NCI-H82 treated with DMSO at 0.1 percent for 48 hours (cell line): Measurements from ENCODE around the gene THAP11.
"Not testable (repeated sequence)": the region's sequence is repeated elsewhere in the genome, so short reads cannot be mapped to it uniquely, and the experiment has no call there.

Experiments used
- DNase-seq: peaks from one replicate; lab custom pipeline; 2025; ENCODE audit not compliant: unreplicated experiment; lab: John Stamatoyannopoulos, UW

THAP11 gene

GRCh38 chr16:67834242-67834614 is 7.9 kb upstream of the THAP11 start:
- DNase-seq, result no peak

GRCh38 chr16:67837190-67837589 is 4.9 kb upstream of the THAP11 start:
- DNase-seq, result not testable (repeated sequence)

GRCh38 chr16:67837811-67838210 is 4.3 kb upstream of the THAP11 start:
- DNase-seq, result no peak

GRCh38 chr16:67841198-67841815 is 813 bp upstream of the THAP11 start:
- no peak for DNase-seq

DNA sequence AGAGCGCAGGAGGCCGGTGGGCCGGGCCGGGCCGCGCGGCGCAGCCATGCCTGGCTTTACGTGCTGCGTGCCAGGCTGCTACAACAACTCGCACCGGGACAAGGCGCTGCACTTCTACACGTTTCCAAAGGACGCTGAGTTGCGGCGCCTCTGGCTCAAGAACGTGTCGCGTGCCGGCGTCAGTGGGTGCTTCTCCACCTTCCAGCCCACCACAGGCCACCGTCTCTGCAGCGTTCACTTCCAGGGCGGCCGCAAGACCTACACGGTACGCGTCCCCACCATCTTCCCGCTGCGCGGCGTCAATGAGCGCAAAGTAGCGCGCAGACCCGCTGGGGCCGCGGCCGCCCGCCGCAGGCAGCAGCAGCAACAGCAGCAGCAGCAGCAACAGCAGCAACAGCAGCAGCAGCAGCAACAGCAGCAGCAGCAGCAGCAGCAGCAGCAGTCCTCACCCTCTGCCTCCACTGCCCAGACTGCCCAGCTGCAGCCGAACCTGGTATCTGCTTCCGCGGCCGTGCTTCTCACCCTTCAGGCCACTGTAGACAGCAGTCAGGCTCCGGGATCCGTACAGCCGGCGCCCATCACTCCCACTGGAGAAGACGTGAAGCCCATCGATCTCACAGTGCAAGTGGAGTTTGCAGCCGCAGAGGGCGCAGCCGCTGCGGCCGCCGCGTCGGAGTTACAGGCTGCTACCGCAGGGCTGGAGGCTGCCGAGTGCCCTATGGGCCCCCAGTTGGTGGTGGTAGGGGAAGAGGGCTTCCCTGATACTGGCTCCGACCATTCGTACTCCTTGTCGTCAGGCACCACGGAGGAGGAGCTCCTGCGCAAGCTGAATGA is 606 bp downstream of the THAP11 start:
- DNase-seq, result no peak

- no peak for DNase-seq
Measured at GRCh38 chr16:67843343-67843765, 1.2 kb downstream of the THAP11 start.

- DNase-seq, result no peak
Measured at GRCh38 chr16:67844497-67844896, 2.4 kb downstream of the THAP11 start.

GRCh38 chr16:67845291-67846062 is 3.4 kb downstream of the THAP11 start:
- no peak for DNase-seq

DNA sequence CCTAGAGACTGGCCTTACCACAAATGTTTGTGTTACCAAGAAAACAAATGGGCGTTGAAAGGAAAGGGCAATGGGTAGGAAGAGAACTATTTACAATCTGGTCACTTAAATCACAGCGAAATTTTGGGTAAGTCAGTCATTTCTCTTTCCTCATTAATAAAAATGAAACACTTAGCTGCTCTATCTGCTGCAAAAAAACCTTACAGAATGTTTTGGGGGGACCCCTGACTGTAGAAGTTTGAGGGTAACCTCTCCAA is 3.9 kb downstream of the THAP11 start:
- DNase-seq, result no peak

DNA sequence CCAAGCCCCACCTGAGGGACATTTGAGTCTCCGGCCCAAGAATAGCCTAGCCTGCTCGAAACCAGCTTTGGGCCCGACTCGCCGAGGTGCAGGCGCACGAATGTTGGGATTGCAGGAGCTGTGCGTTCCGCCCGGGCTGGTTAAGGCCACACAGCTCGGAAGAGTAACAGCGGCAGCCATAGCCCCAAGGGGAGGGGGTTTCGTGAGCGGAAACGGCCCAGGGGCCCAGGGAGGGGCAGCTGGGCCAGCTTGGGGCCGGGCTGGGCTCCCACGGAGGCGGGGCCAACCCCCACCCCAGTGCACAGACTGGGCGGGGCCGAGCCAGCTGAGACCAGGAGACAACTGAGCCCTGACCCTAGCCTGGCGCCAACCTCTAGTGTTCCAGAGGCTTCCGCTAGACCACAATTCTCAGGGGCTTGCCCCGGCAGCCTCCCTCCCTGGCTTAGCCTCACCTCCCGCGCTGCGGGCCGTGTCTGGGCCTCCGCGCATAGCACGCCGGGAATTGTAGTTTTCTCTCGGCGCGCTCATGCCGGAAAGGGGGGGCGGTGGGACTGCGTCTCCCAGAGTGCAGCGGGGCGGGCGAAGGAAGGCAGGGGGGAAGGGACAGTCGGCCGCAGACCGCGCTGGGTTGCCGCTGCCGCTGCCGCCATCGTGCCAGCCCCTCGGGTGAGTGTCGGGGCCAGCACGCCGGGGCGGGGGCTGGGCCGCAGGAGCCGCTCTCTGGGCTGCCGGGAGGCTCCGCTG is 4.4 kb downstream of the THAP11 start, which contains the start of gene NUTF2:
Gene NUTF2, plus strand, starts transcription at position 614 of the 744 bp plus-strand sequence. CDS start 18,198 bp downstream, outside the sequence.
- peak; percentile 95 for DNase-seq

DNA sequence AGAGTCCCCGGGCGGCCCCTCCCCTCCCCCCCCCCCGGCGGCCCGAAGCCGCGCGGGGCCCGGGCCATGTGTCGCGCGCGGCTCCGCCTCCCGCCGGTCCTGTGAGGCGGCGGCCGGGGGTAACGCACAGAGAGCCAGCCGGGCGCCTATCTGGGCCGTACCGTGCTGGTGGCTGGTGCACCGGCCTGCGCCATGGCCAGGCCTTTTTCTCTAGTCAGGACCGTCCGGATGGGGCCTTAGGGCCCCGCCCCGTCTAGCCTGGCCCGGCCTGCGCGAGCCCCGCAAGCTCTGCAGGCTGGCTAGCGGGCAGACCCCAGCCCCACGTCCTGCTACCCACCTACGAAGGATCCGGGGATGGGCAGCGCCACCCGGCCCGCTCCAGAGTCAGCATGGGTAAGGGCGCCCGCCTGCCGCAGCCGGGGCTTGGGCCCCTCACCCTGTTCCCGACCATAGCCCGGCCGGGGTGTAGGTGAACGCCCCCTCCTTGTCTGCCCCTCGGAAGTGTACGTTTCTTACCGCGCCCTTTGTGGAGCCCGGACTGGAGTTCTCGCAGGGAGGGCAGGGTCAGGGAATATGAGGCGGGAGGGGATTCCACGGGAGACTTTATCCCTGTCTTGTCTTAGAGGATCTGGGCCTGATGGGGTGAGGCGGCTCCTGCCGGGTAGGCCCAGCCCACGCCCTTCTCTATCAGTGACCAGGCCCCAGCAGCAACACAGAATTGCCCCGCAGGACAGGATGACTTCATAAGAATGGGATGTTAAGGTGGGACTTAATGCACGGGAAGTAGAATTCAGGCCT is 5.1 kb downstream of the THAP11 start, which contains the start of gene CENPT:
Gene CENPT, minus strand, starts transcription at position 630 of the 798 bp plus-strand sequence. CDS start 13,834 bp downstream, outside the sequence.
- DNase-seq, result no peak

DNA sequence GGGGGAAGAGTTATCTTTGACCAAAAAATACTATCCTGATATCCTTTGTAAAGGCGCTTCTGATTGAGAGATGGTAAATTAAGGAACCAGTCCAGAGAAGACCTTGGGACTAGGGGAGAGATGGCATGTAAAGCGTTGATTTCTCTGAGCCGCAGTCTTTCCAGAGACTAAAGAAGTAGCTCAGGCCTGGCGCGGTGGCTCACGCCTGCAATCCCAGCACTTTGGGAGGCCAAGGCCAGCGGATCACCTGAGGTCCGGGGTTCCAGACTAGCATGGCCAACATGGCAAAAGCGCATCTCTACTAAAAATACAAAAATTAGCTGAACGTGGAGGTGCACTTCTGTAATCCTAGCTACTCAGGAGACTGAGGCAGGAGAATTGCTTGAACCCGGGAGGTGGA is 6.0 kb downstream of the THAP11 start:
- no peak for DNase-seq

DNA sequence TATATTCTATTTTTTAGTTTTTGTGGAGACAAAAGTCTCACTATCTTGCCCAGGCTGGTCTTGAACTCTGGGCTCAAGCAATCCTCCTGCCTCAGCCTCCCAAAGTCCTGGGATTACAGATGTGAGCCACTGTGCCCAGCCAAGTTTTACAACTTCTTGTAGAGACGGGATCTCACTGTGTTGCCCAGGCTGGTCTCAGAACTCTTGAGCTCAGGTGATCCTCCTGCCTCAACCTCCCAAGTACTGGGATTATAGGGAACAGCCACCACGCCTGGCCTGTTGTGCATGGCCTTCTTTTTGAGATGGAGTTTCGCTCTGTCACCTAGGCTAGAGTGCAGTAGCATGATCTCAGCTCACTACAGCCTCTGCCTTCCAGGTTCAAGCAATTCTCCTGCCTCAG is 11.6 kb downstream of the THAP11 start:
- no peak for DNase-seq

DNA sequence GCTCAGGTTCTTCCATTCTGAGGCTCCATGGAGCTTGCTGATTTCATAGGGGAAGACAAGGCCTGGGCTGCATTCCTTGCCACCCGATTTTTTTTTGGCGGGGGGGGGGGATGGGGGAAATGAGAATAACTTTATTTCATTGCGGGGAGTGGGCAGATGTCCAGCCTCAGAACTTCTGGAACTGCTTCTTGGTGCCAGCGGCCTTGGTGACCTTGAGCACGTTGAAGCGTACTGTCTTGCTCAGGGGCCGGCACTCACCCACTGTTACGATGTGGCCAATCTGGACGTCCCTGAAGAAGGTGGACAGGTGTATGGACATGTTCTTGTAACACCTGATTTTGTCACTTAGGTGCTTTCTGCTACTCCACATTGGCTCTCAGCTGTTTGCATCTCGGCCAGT is 13.7 kb downstream of the THAP11 start:
- no peak for DNase-seq

DNA sequence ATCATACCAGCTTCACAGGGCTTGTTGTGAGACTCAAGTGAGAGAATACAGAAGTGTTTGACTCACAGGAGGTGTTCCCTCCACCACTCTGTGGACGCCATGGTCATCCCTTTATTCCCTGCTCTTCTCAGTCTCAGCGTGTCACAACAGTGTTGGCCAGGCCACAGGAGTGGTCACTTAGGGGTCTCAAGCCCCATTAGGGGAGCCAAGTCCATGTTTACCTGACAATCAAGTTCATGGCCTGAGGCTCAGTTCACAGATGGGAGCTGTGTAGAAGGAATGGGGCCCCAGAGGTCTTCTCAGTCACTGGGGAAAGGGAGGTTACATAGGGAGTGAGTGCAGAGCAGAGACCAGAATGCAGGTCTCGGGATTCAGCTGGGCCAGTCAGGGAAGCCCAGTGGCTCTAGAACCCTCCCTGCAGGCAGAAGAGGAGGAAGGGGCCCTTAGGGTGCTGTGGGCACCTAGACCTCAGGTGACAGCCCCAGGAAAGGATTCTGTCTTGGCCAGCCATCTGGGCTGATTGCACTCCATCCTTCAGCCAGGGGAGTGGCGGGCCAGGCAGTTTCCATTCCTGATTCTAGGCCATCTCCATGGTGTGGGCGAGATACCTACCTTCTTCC is 14.9 kb downstream of the THAP11 start:
- no peak for DNase-seq

GRCh38 chr16:67857547-67858233 is 15.6 kb downstream of the THAP11 start:
- DNase-seq, result no peak

GRCh38 chr16:67858500-67858899 is 16.4 kb downstream of the THAP11 start:
- DNase-seq, result no peak

- no peak for DNase-seq
Measured at GRCh38 chr16:67860589-67861398, 18.7 kb downstream of the THAP11 start.
